GM12872 (cell line): ENCODE results near the gene ACAN.

Experiments used
- TF ChIP-seq, protein P1 (sequence below): IDR thresholded peaks from 3 replicates; pipeline ENCODE4 v1.5.1; 2011; ENCODE audit warnings: low read depth, mild to moderate bottlenecking, low read length, moderate library complexity; ENCODE audit not compliant: insufficient read depth

The ACAN gene

GRCh38 chr15:88791637-88792036 is 11.6 kb upstream of the ACAN start:
- TF ChIP-seq, protein P1, sequence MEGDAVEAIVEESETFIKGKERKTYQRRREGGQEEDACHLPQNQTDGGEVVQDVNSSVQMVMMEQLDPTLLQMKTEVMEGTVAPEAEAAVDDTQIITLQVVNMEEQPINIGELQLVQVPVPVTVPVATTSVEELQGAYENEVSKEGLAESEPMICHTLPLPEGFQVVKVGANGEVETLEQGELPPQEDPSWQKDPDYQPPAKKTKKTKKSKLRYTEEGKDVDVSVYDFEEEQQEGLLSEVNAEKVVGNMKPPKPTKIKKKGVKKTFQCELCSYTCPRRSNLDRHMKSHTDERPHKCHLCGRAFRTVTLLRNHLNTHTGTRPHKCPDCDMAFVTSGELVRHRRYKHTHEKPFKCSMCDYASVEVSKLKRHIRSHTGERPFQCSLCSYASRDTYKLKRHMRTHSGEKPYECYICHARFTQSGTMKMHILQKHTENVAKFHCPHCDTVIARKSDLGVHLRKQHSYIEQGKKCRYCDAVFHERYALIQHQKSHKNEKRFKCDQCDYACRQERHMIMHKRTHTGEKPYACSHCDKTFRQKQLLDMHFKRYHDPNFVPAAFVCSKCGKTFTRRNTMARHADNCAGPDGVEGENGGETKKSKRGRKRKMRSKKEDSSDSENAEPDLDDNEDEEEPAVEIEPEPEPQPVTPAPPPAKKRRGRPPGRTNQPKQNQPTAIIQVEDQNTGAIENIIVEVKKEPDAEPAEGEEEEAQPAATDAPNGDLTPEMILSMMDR, result no peak

DNA sequence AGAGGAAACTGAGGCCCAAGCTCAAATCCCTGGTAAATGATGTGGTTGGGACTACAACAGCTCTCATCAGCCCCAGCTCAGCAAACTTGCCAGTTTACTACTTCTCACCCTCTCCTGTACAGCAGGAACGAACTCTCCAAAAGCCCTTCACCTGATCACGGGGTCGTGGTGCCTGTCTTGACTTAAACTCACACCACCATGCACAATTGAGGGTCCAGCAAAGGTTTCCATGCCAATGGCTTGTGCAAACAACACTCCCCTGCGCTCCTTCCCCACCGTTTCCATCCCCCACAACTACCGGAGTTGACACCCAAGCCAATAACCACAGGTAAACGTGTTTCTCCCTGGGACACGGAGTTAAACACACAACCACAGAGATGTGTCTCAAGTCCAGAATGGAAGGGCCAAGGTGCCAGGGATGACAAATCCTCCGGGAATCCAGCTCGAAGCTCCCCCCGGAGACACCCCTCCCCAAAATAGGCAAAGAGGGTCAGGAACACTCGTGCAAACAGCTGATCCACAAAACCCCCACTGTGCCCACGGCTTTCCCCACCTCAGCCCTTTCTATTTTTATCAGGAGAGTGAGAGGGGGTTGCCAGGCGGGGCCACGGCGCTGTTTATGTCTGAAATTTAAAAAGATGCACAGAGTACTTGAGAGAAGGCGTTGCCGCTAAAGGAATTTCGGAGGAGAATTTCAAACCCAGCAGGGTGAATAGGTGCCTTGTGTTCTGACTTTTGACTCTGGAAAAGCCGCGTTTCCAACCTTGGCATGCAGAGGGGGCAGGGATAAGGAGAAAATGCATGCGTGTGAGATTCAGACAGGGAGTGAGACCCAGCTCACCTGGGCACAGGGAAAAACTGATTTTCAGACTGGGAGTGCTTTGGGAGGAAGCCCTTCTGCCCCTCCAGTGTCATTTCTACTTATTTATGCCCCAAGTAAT is 10.6 kb upstream of the ACAN start:
- TF ChIP-seq, protein P1, result no peak

GRCh38 chr15:88794001-88794400 is 9.2 kb upstream of the ACAN start:
- TF ChIP-seq, protein P1, result no peak

GRCh38 chr15:88797663-88798339 is 5.4 kb upstream of the ACAN start:
- TF ChIP-seq, protein P1, result no peak

GRCh38 chr15:88799341-88799740 is 3.9 kb upstream of the ACAN start:
- TF ChIP-seq, protein P1, result no peak

DNA sequence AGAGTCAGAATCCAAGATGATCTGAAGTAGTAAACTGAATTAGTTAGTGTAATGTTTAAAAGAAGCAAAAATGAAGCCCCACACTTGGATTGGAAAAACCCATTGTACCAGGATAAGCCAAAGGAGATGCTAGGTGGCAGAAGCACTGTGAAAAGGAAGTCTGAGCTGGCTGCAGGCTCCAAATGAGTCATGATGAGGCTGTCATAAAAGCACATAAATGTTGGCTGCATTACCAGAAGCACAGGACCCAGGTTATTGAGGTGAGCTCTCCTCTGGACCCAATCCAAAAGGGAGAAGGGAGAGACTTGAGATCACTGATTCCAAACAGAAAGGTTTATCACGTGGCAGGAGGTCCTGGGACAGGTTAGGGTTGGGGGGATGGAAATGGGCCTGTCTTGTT is 3.2 kb upstream of the ACAN start:
- TF ChIP-seq, protein P1, result no peak

- TF ChIP-seq, protein P1, result no peak
Observed at GRCh38 chr15:88800738-88801137, 2.5 kb upstream of the ACAN start.
